ENCODE data around the gene PMM1. TPM values are rescaled to one million over a fixed set of nuclear protein-coding genes. Genes with fewer than 3 reads are reported as not detected.
"Not testable (repeated sequence)": the region's sequence is repeated elsewhere in the genome, so short reads cannot be mapped to it uniquely, and the experiment has no call there.

The PMM1 gene
- total and polyA plus RNA-seq, 5 experiments from 2014 or later: 29.9 to 32.8 (median 32.3) TPM

DNA sequence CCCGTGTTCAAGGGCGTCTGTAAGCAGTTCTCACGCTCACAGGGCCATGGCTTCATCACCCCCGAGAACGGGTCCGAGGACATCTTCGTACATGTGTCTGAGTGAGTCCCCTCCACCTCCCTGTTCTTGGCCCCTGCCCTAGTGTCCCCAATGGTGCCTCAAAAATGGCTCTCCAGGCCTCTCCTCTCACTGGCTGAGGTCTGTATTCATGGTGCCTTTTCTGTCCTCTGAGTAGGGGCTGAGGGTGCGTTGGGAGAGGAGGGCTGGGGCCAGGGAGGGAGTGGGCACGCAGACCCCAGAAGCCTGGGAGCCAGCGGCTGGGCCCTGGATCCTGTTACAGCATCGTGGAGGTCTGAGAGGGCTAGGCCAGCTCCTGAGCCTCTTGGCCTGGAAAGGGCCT, 16.0 kb downstream of the PMM1 start:
- ATAC-seq: no peak
- no peak for DNase-seq
- Mint-ChIP-seq H3K9me3 (no peaks in the 10 kb centered on the region), H3K27me3 (no peaks in the 10 kb centered on the region), H3K36me3 (peaks cover 0 to 16% (median 2%) of the 10 kb centered on the region in 3 donors), H3K4me1 (peaks cover 0 to 2% (median under 1%) of the 10 kb centered on the region in 4 donors), H3K4me3 (no peak overlapping the region), H3K27ac (no peak overlapping the region)
- POLR2A ChIA-PET: no interaction called here

DNA sequence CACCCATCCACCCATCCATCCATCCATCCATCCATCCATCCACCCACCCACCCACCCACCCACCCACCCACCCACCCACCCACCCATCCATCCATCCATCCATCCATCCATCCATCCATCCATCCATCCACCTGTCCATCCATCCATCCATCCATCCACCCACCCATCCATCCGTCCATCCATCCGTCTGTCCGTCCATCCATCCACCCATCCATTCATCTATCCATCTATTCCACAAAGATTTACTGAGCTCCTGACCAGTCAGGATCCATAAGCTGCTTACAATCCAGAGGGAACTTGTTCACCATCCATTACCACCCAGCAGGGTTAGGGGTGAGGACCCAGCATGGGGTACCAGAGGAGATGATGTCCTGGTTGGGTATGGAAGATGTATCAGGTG, 17.3 kb downstream of the PMM1 start:
- H3K4me1 Mint-ChIP-seq, DNase-seq, H3K36me3 Mint-ChIP-seq, H3K27ac Mint-ChIP-seq, POLR2A ChIA-PET, ATAC-seq, H3K27me3 Mint-ChIP-seq, H3K9me3 Mint-ChIP-seq, H3K4me3 Mint-ChIP-seq: not testable (repeated sequence)

DNA sequence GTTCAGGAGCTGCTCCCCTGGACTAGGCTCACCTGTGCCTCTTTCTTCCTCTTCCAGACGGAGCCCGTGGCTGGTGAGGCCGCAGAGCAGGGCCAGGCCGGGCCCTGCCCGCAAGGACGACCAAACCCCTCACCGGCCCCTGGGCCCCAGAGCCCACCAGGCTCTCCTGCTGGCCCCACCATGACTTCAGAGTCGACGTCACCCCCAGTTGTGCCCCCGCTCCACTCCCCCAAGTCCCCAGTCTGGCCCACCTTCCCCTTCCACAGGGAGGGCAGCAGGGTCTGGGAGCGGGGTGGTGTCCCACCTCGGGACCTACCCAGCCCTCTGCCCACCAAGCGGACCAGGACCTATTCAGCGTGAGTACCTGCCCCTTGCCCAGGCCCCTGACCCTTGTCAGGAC, 17.9 kb downstream of the PMM1 start:
- DNase-seq (no peak), ATAC-seq (no peak)
- Mint-ChIP-seq H3K4me1 (peaks cover 0 to under 1% (median 0%) of the 10 kb centered on the region in 4 donors), H3K36me3 (peaks cover 0 to 3% (median under 1%) of the 10 kb centered on the region in 3 donors), H3K4me3 (no peak overlapping the region), H3K9me3 (no peaks in the 10 kb centered on the region), H3K27me3 (no peaks in the 10 kb centered on the region), H3K27ac (no peak overlapping the region)
- POLR2A ChIA-PET: interaction anchor here (0.7 kb wide), 1 partner anchor 9 kb away, joined by 3 read pairs; no protein-coding TSS in a partner anchor

- Mint-ChIP-seq H3K27me3 (no peaks in the 10 kb centered on the region), H3K4me3 (no peak overlapping the region), H3K4me1 (no peaks in the 10 kb centered on the region), H3K27ac (no peak overlapping the region), H3K9me3 (no peaks in the 10 kb centered on the region), H3K36me3 (no peaks in the 10 kb centered on the region)
- POLR2A ChIA-PET: no interaction called here
- DNase-seq (no peak), ATAC-seq (no peak)
Observed at GRCh38 chr22:41570221-41570620, 19.4 kb downstream of the PMM1 start.

- no peaks in the 10 kb centered on the region for H3K9me3 Mint-ChIP-seq
- DNase-seq: no peak
- no peak overlapping the region for H3K27ac Mint-ChIP-seq
- H3K36me3 Mint-ChIP-seq: no peaks in the 10 kb centered on the region
- no peaks in the 10 kb centered on the region for H3K4me1 Mint-ChIP-seq
- H3K4me3 Mint-ChIP-seq: no peak overlapping the region
- no peaks in the 10 kb centered on the region for H3K27me3 Mint-ChIP-seq
- no peak for ATAC-seq
- POLR2A ChIA-PET: no interaction called here
Observed at GRCh38 chr22:41568811-41569210, 20.8 kb downstream of the PMM1 start.

DNA sequence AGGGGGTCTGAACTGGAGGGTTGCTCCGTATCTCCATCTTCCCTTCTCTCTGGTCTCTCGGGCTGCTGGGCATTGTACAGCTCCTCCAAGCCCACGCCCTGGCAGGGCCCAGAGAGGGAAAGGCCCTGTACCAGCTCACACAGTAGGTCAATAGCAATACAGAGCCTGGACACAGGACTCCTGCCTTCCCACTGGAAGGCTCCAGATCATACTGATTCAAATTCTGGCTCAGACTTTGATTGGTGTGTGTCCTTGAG, 22.2 kb downstream of the PMM1 start:
- Mint-ChIP-seq H3K4me1 (no peaks in the 10 kb centered on the region), H3K27ac (no peak overlapping the region), H3K36me3 (no peaks in the 10 kb centered on the region), H3K9me3 (no peaks in the 10 kb centered on the region), H3K4me3 (no peak overlapping the region), H3K27me3 (peaks cover 0 to 2% (median 0%) of the 10 kb centered on the region in 5 donors)
- POLR2A ChIA-PET: interaction anchor here (0.7 kb wide), 1 partner anchor 7 kb away, joined by 4 read pairs; no protein-coding TSS in a partner anchor
- ATAC-seq (no peak), DNase-seq (no peak)

DNA sequence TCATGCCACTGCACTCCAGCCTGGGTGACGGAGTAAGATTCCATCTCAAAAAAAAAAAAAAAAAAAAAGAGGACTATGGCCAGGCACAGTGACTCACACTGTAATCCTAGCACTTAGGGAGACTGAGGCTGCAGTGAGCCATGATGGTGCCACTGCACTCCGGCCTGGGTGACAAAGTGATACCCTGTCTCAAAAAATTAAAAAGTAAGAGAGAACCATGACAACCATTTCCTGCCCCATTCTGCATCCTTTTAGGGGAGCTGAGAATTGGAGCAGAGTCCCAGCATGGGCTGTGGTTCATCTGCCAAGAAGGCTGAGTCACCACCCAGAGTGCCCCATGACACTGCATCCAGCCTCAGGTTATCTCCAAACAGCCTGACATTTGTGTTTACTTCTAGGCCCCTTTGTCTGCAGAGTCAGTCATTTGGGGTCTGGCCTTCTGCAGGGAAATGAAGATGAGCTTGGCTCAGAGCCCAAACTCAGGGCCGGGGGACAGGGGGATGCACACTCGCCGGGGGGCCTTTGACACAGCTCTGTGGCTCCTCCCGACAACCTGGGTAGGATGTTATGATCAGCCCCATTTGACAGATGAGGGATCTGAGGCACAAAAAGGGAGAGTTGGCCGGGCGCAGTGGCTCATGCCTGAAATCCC, 24.1 kb downstream of the PMM1 start:
- POLR2A ChIA-PET: no interaction called here
- ATAC-seq (no peak), DNase-seq (no peak)
- Mint-ChIP-seq H3K36me3 (no peaks in the 10 kb centered on the region), H3K4me3 (no peak overlapping the region), H3K4me1 (no peaks in the 10 kb centered on the region), H3K27me3 (peaks cover 4 to 11% (median 6%) of the 10 kb centered on the region in 5 donors), H3K9me3 (no peaks in the 10 kb centered on the region), H3K27ac (peak overlapping the region in 1 of 10 donors; percentile 12)

GRCh38 chr22:41564563-41564962, 25.1 kb downstream of the PMM1 start:
- POLR2A ChIA-PET: no interaction called here
- Mint-ChIP-seq H3K27me3 (peaks cover 4 to 19% (median 9%) of the 10 kb centered on the region in 5 donors), H3K27ac (no peak overlapping the region), H3K36me3 (no peaks in the 10 kb centered on the region), H3K9me3 (no peaks in the 10 kb centered on the region), H3K4me3 (no peak overlapping the region), H3K4me1 (no peaks in the 10 kb centered on the region)
- no peak for DNase-seq
- no peak for ATAC-seq

GRCh38 chr22:41563051-41563711, 26.5 kb downstream of the PMM1 start:
- no peaks in the 10 kb centered on the region for H3K9me3 Mint-ChIP-seq
- H3K4me3 Mint-ChIP-seq: no peak overlapping the region
- no peaks in the 10 kb centered on the region for H3K4me1 Mint-ChIP-seq
- DNase-seq (no peak), ATAC-seq (no peak)
- H3K36me3 Mint-ChIP-seq: no peaks in the 10 kb centered on the region
- POLR2A ChIA-PET: no interaction called here
- H3K27me3 Mint-ChIP-seq: peaks cover 4 to 20% (median 9%) of the 10 kb centered on the region in 5 donors
- no peak overlapping the region for H3K27ac Mint-ChIP-seq

GRCh38 chr22:41562461-41562860, 27.2 kb downstream of the PMM1 start:
- ATAC-seq (no peak), DNase-seq (no peak)
- no peak overlapping the region for H3K27ac Mint-ChIP-seq
- no peaks in the 10 kb centered on the region for H3K4me1 Mint-ChIP-seq
- POLR2A ChIA-PET: no interaction called here
- H3K9me3 Mint-ChIP-seq: no peaks in the 10 kb centered on the region
- H3K36me3 Mint-ChIP-seq: no peaks in the 10 kb centered on the region
- H3K4me3 Mint-ChIP-seq: no peak overlapping the region
- peaks cover 8 to 27% (median 11%) of the 10 kb centered on the region in 5 donors for H3K27me3 Mint-ChIP-seq

- H3K27ac Mint-ChIP-seq: no peak overlapping the region
Observed at GRCh38 chr22:41561788-41562187, 27.9 kb downstream of the PMM1 start.

DNA sequence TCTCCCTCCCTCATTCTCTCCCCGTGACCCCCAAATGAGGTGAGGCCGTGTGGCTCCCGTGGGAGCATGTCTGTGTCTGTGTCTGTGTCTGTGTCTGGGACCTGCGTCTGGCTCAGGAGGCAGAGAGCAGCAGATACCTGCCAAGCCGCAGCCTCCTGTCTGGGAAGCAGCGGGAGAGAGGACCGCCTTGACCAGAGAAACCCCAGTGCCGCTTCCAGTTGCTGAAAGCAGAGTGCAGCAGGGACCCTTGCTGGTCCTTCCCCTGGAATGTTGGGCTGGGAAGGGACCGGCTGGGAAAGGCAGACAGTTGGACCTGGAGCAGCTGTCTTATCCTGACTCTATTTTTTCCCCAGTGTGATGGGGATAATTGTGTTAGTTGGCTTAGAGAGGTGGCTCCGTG, 28.3 kb downstream of the PMM1 start:
- Mint-ChIP-seq H3K27me3 (peaks cover 9 to 32% (median 17%) of the 10 kb centered on the region in 5 donors), H3K9me3 (no peaks in the 10 kb centered on the region), H3K27ac (no peak overlapping the region), H3K4me1 (peaks cover 0 to 3% (median 2%) of the 10 kb centered on the region in 4 donors), H3K36me3 (no peaks in the 10 kb centered on the region), H3K4me3 (no peak overlapping the region)
- POLR2A ChIA-PET: no interaction called here
- DNase-seq: no peak
- no peak for ATAC-seq

More at GRCh38 chr22:41561788-41562187, 27.9 kb downstream of the PMM1 start:
- no peaks in the 10 kb centered on the region for H3K9me3 Mint-ChIP-seq
- no peaks in the 10 kb centered on the region for H3K36me3 Mint-ChIP-seq
- DNase-seq: no peak
- ATAC-seq: no peak
- H3K4me1 Mint-ChIP-seq: peaks cover 0 to 3% (median 1%) of the 10 kb centered on the region in 4 donors
- no peak overlapping the region for H3K4me3 Mint-ChIP-seq
- POLR2A ChIA-PET: interaction anchor here (0.6 kb wide), 1 partner anchor 390 kb away, joined by 4 read pairs; no protein-coding TSS in a partner anchor
- H3K27me3 Mint-ChIP-seq: peaks cover 8 to 29% (median 14%) of the 10 kb centered on the region in 5 donors

GRCh38 chr22:41560095-41560471, 29.6 kb downstream of the PMM1 start:
- POLR2A ChIA-PET: no interaction called here
- Mint-ChIP-seq H3K27me3 (peaks cover 11 to 34% (median 19%) of the 10 kb centered on the region in 5 donors), H3K27ac (no peak overlapping the region), H3K36me3 (no peaks in the 10 kb centered on the region), H3K4me3 (no peak overlapping the region), H3K4me1 (peaks cover 0 to 3% (median 2%) of the 10 kb centered on the region in 4 donors), H3K9me3 (no peaks in the 10 kb centered on the region)
- ATAC-seq: no peak
- DNase-seq: no peak

DNA sequence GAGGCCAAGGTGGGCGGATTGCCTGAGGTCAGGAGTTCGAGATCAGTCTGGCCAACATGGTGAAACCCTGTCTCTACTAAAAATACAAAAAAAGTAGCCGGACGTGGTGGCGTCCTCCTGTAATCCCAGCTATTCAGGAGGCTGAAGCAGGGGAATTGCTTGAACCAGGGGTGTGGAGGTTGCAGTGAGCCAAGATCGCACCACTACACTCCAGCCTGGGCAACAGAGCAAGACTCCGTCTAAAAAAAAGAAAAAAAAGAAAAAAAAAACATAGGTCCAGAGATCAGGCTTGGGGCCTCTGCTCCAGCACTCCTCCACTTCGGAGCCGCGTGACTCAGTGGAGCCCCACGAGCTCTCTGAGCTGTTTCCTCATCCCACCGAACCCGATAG, 31.4 kb downstream of the PMM1 start:
- peak overlapping the region in 1 of 10 donors; percentile 43 for H3K27ac Mint-ChIP-seq
- not testable (repeated sequence) for H3K9me3 Mint-ChIP-seq, H3K4me1 Mint-ChIP-seq

More for the DNA sequence above, 31.4 kb downstream of the PMM1 start:
- not testable (repeated sequence) for H3K36me3 Mint-ChIP-seq, DNase-seq, H3K4me3 Mint-ChIP-seq, ATAC-seq
- H3K27me3 Mint-ChIP-seq: peaks cover 11 to 34% (median 19%) of the 10 kb centered on the region in 5 donors
- POLR2A ChIA-PET: interaction anchor here (0.6 kb wide), 1 partner anchor 83 kb away, joined by 3 read pairs; no protein-coding TSS in a partner anchor

Data from naive thymus-derived CD8-positive, alpha-beta T cell (primary cell).